MCF 10A (cell line): ENCODE measurements around the gene TSC22D4. TPM values are rescaled to one million over a fixed set of nuclear protein-coding genes. Genes with fewer than 3 reads are reported as not detected.
"Not testable (repeated sequence)": the region's sequence is repeated elsewhere in the genome, so short reads cannot be mapped to it uniquely, and the experiment has no call there.

ENCODE experiments used
- BruUV-seq: library from RNA; stranded (reverse); fragments of 400-500 nt; replicated peaks from 2 replicates; lab custom pipeline; 2021; lab: Mats Ljungman, UMichigan
- CTCF ChIA-PET: fragments of 300-600 bp; sonication (Branson Sonifier 250); formaldehyde crosslinking; extraction: SDS; loops from one replicate; lab custom pipeline; 2021; ENCODE audit warnings: antibody characterized with exemption, inconsistent platforms; lab: Yijun Ruan, JAX
- POLR2A ChIA-PET: fragments of 300-600, 350-650 bp; sonication (Branson Sonifier 250); formaldehyde crosslinking; extraction: SDS; loops from one replicate; lab custom pipeline; 2020; ENCODE audit warnings: antibody characterized with exemption, inconsistent platforms; lab: Yijun Ruan, JAX
- DNase-seq: peaks from one replicate; pipeline ENCODE4 v3.0.0-alpha.2; 2018; ENCODE audit not compliant: unreplicated experiment
- H3K27ac Mint-ChIP-seq: one replicate; pipeline ENCODE4 v1.8.0; 2022; ENCODE audit warnings: mild to moderate bottlenecking, low read depth, mixed read lengths; ENCODE audit not compliant: unreplicated experiment
- H3K27me3 Mint-ChIP-seq: one replicate; pipeline ENCODE4 v1.8.0; 2022; ENCODE audit warnings: mixed read lengths; ENCODE audit not compliant: insufficient read depth, unreplicated experiment
- H3K36me3 Mint-ChIP-seq: one replicate; pipeline ENCODE4 v1.8.0; 2022; ENCODE audit warnings: mild to moderate bottlenecking, moderate library complexity, mixed read lengths; ENCODE audit not compliant: insufficient read depth, unreplicated experiment
- H3K4me1 Mint-ChIP-seq: one replicate; pipeline ENCODE4 v1.8.0; 2022; ENCODE audit warnings: mixed read lengths; ENCODE audit not compliant: insufficient read depth, unreplicated experiment
- H3K4me3 Mint-ChIP-seq: one replicate; pipeline ENCODE4 v1.8.0; 2022; ENCODE audit warnings: mild to moderate bottlenecking, moderate library complexity, mixed read lengths; ENCODE audit not compliant: unreplicated experiment
- H3K9me3 Mint-ChIP-seq: one replicate; pipeline ENCODE4 v1.8.0; 2022; ENCODE audit warnings: mixed read lengths; ENCODE audit not compliant: unreplicated experiment
- CTCF ChIP-seq: fragments of 200-600 bp; IDR thresholded peaks from one replicate; pipeline ENCODE4 v1.8.0; 2022; ENCODE audit warnings: antibody characterized with exemption, mild to moderate bottlenecking; ENCODE audit not compliant: unreplicated experiment
- intact Hi-C: fragments of 100-400 bp; cut with micrococcal nuclease; formaldehyde crosslinking; loops from 2 replicates; pipeline ENCODE4 v1.14.1; 2022
- total RNA-seq: library from RNA; stranded (reverse); gene quantifications from 2 replicates; pipeline ENCODE4 v1.2.3, GENCODE V29; 2022

Gene TSC22D4
- total RNA-seq, 1 experiment from 2014 or later, result 36.0 TPM

GRCh38 chr7:100444311-100445278 is 34.4 kb downstream of the TSC22D4 start:
- Mint-ChIP-seq H3K4me1 (peaks cover 12% of the 10 kb centered on the region), H3K4me3 (no peak overlapping the region), H3K27me3 (no peaks in the 10 kb centered on the region), H3K36me3 (no peaks in the 10 kb centered on the region), H3K9me3 (no peaks in the 10 kb centered on the region), H3K27ac (no peak overlapping the region)
- ChIA-PET CTCF (interaction anchor here (0.6 to 1.2 kb wide), 3 partner anchors 248 to 747 kb away, joined by 3 read pairs; no protein-coding TSS in a partner anchor), POLR2A (interaction anchor here (1.0 to 3.2 kb wide), 3 partner anchors 8 to 34 kb away, joined by 3 to 17 read pairs (median 4); partner anchors contain the start of genes MEPCE, PPP1R35, TSC22D4 and ZCWPW1)
- intact Hi-C loops, result no loop called here
- no TSS peak for BruUV-seq
- DNase-seq, result peak; percentile 45
- no peak for TF ChIP-seq CTCF

DNA sequence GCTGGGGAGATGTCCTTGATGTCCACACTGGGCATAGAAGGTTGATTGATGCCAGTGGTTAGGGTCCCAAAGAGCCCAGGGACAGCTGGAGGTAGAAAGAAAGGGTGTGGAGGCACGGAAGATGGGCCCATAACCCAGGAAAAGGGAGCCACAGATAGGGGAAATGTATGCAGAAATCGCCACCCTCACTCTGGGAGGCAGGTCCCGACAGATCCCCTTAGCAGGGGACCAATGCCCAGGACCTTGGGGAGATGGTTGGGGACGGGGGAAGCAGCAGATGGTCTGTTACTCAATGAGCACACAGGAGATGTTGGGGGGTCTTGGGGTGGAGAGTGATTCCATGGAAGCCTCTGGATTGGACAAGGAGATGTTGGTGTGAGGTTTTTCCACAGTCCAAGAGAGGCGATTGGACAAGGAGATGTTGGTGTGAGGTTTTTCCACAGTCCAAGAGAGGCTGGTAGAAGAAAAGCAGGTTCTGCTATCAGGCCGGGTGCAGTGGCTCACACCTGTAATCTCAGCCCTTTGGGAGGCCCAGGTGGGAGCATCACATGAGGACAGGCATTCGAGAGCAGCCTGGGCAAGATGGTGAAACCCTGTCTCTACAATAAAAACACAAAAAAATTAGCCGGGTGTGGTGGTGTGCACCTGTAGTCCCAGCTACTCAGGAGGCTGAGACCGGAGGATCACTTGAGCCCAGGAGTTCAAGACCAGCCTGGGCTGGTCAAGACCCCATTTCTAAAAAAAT is 35.7 kb downstream of the TSC22D4 start:
- no TSS peak for BruUV-seq
- Mint-ChIP-seq H3K4me3 (no peak overlapping the region), H3K27me3 (no peaks in the 10 kb centered on the region), H3K9me3 (no peaks in the 10 kb centered on the region), H3K36me3 (no peaks in the 10 kb centered on the region), H3K27ac (no peak overlapping the region), H3K4me1 (peaks cover 12% of the 10 kb centered on the region)
- intact Hi-C loops, result no loop called here
- DNase-seq, result no peak
- no peak for TF ChIP-seq CTCF
- ChIA-PET CTCF (interaction anchor here (0.7 kb wide), 1 partner anchor 120 kb away, joined by 3 read pairs; no protein-coding TSS in a partner anchor), POLR2A (interaction anchor here (0.6 to 3.2 kb wide), 3 partner anchors 9 to 15 kb away, joined by 3 to 17 read pairs (median 3); partner anchors contain the start of genes MEPCE and ZCWPW1)

GRCh38 chr7:100441641-100442535 is 37.1 kb downstream of the TSC22D4 start:
- intact Hi-C loops, result no loop called here
- Mint-ChIP-seq H3K27me3 (no peaks in the 10 kb centered on the region), H3K9me3 (no peaks in the 10 kb centered on the region), H3K4me3 (no peak overlapping the region), H3K4me1 (peaks cover 12% of the 10 kb centered on the region), H3K27ac (no peak overlapping the region), H3K36me3 (peaks cover 1% of the 10 kb centered on the region)
- ChIA-PET CTCF (interaction anchor here (0.6 to 1.4 kb wide), 3 partner anchors 27 to 119 kb away, joined by 3 to 4 read pairs (median 4); no protein-coding TSS in a partner anchor), POLR2A (interaction anchor here (0.6 to 1.6 kb wide), 2 partner anchors 14 to 264 kb away, joined by 3 read pairs; partner anchors contain the start of genes POP7 and ZCWPW1)
- TF ChIP-seq CTCF, result no peak
- DNase-seq, result no peak
- BruUV-seq, result no TSS peak

DNA sequence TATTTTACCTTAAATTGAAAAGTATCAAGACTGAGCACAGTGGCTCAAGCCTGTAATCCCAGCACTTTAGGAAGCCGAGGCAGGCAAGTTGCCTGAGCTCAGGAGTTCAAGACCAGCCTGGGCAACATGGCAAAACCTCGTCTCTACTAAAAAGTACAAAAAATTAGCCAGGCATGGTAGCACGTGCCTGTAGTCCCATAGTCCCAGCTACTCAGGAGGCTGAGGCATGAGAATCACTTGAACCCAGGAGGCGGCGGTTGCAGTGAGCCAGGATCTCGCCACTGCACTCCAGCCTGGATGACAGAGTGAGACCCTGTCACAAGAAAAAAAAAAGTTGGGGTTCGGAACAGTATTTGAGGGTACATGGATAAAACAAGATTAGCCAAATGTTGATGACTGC is 39.8 kb downstream of the TSC22D4 start:
- ChIA-PET POLR2A (interaction anchor here (5.2 kb wide), 1 partner anchor 10 kb away, joined by 27 read pairs; the partner anchor contains the start of genes MEPCE and ZCWPW1), CTCF (interaction anchor here (0.6 kb wide), 2 partner anchors 222 to 388 kb away, joined by 4 read pairs; partner anchors contain the start of gene EPHB4)
- DNase-seq, H3K27me3 Mint-ChIP-seq, intact Hi-C loops, H3K4me3 Mint-ChIP-seq, H3K27ac Mint-ChIP-seq, BruUV-seq, H3K9me3 Mint-ChIP-seq: not testable (repeated sequence)
- Mint-ChIP-seq H3K4me1 (peaks cover 12% of the 10 kb centered on the region), H3K36me3 (peaks cover 22% of the 10 kb centered on the region)

GRCh38 chr7:100438731-100439130 is 40.3 kb downstream of the TSC22D4 start:
- H3K27ac Mint-ChIP-seq, H3K27me3 Mint-ChIP-seq, intact Hi-C loops, DNase-seq, BruUV-seq, H3K9me3 Mint-ChIP-seq, H3K4me3 Mint-ChIP-seq: not testable (repeated sequence)
- H3K36me3 Mint-ChIP-seq, result peaks cover 27% of the 10 kb centered on the region
- ChIA-PET CTCF (interaction anchor here (0.6 to 0.7 kb wide), 2 partner anchors 38 to 223 kb away, joined by 4 to 6 read pairs; no protein-coding TSS in a partner anchor), POLR2A (interaction anchor here (5.2 kb wide), 1 partner anchor 10 kb away, joined by 27 read pairs; the partner anchor contains the start of genes MEPCE and ZCWPW1)
- peaks cover 11% of the 10 kb centered on the region for H3K4me1 Mint-ChIP-seq
